GM18868 (cell line): ENCODE data around the gene DDX1.
"Not testable (repeated sequence)": the region's sequence is repeated elsewhere in the genome, so short reads cannot be mapped to it uniquely, and the experiment has no call there.

Experiments
- ATAC-seq: cut with Tn5 transposase; IDR thresholded peaks from one replicate; pipeline ENCODE4 v1.9.1; 2021; ENCODE audit warnings: mild to moderate bottlenecking, moderate library complexity; ENCODE audit not compliant: unreplicated experiment

DDX1 gene

DNA sequence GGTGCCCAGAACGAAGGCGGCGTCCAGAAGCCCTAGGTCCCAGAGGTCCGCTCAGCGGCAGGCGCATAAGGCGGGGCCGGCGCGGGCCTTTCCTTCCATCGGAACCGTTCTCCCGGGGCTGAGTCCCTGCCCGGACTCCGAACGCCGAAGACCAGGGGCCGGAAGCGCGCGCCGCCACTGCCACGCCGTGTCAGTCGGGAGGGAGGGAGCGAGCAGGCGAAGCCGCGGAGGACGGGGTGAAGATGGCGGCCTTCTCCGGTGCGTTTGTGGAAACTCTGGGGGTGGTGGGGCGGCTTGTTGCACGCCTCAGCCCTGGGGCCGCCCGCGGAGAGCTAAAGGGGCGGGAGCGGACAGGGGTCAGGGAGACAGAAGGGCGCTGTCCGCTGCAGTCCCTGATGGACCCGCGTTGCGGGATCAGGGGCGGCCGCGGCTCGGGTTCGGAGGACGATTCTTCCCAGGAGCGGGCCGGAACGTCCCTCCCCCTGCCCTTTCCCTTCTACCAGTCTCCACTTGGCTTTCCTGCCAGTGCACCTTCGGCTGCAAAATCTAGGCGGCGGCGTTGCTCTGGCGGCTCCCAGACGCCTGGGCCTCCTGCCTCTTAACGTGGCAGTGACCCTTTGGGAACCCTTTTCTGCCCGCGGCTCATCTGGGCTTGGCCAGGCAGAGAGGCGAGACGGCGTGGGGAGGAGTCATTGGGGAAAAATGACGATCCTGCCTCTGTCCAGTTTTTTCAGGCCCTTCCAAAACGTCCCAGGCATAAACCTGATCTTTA lies at the start of gene DDX1:
Gene DDX1 (plus strand): TSS at position 177 of the 772 bp plus-strand sequence. CDS start 66 bp downstream, at position 243.
- peak; percentile 92 for ATAC-seq

DNA sequence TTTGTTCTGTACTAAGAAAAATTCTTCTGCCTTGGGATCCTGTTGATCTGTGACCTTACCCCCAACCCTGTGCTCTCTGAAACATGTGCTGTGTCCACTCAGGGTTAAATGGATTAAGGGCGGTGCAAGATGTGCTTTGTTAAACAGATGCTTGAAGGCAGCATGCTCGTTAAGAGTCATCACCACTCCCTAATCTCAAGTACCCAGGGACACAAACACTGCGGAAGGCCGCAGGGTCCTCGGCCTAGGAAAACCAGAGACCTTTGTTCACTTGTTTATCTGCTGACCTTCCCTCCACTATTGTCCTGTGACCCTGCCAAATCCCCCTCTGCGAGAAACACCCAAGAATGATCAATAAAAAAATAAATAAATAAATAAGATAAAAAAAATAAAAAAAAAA lies 49.4 kb upstream of the DDX1 start:
- not testable (repeated sequence) for ATAC-seq

DNA sequence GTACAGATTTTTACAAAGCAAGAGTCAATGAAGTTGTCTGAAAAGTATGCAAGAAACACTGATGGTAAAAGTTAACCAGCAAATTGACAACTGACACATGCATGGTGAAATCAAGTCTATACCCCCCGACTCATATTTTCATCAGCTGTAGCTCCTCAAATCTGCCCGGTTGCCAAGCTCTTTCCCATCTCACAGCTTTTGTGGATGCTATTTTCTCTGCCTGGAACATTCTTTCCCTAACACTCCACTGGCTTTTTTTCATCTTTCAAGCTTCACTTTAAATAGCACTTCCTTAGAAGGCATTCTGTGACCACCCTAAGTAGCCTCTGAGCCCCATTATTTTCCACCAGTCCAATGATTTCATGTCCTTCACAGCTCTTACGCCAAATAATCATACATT lies 48.6 kb upstream of the DDX1 start:
- ATAC-seq, result no peak

DNA sequence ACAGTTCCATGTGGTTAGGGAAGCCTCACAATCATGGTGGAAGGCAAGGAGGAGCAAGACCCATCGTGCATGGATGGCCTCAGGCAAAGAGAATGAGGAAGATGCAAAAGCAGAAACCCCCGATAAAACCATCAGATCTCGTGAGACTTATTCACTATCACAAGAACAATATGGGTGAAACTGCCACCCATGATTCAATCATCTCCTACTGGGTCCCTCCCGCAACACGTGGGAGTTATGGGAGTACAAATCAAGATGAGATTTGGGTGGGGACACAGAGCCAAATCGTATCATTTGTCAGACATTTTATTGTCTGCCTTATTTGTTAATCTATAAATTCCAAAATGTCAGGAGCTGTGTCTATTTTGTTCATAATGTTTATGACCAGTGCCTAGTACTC lies 48.1 kb upstream of the DDX1 start:
- no peak for ATAC-seq

DNA sequence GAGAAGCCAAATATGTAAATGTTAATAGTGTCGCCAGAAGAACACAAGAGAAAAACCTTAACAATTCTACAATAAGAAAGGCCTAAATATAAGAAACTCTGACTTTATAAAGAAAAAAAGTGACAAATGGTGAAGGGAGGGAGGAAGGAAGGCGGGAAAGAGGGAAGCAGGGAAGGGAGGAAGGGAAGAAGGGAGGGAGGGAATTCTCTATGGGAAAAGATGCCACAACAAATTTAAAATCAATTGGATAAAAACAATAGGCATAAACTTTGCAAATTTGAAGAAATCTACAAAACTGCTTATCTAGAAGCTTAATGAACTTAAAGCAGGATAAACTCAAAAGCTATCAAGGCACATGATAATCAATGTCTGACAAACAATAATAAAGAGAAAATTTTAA lies 47.4 kb upstream of the DDX1 start:
- ATAC-seq, result no peak

DNA sequence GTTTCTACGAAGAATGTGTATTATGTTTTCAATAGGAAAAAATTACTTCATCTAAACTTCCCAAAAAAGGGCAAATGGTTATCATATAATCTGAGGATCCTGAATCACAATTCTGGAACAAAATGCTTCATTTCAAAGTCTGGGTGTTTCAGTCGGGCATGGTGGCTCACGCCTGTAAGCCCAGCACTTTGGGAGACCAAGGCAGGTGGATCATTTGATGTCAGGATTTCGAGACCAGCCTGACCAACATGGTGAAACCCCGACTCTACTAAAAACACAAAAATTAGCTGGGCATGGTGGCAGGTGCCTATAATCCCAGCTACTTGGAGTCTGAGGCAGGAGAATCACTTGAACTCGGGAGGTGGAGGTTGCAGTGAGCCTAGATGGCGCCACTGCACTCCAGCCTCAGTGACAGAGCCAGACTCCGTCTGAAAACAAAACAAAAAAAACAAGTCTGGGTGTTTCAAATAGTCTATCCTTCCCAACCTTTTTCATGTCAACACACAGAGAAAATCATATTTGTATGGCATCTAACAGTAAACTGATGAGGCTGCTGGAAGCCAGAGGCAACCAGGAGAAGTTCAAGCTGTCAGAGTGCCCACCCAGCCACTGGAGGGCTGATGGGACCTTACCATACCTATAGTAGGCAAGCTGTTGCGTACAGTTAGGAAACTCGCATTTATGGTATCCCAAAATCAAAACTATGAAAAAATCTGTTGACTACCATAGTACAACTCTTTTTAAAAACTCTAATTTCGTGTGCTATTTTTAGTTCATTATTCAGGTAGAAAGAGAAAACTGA lies 45.2 kb upstream of the DDX1 start:
- no peak for ATAC-seq

DNA sequence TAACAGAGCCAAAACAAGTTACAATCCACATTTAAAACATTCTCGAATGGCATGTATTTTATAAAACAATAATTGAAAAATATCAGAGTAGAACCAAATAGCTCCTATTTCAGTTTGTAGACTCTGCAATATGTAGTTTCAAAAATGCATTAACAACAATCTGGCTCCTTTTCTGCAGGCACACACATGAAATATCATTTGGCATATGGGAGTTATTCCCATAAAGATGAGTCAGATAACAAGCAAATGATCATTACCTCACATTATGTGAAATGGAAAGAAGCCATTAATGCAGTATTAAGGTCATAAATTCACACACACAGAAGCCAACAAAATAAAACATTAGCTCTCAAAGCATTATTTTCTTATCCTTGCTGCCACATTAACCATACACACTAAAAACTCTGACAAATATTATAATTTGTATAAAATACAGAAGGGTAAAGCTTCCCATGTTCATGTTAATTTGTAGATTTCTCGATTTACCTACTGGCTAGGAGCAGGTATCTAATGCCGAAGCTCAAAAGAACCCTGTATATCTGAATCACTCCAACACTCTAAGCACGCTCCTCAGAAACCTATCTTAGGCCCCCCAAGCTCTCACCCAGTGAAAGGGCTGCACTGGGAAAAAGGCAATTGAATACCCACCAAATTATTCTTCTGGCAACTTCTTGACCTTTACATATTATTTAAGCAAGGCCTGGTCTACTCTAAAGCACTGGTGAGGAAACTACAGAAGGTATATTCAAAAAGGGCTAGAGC lies 44.4 kb upstream of the DDX1 start:
- no peak for ATAC-seq

DNA sequence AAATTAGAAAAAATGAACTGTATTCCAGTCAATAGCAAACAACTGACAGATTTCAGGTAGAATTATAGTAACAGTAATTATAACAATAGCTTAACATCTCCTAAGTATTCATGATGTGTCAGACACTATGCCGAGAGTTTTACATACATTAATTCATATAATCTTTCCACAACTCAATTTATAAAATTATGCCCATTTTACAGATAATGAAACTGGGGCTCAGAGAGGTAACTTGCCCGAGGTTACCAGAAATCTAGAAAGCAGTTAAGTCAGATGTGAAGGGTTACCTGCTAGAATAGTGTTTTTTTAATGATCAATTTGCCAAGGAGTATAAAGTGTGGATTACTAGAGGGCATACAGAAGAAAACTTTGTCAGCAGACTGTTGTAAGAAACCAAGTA lies 42.7 kb upstream of the DDX1 start:
- no peak for ATAC-seq

DNA sequence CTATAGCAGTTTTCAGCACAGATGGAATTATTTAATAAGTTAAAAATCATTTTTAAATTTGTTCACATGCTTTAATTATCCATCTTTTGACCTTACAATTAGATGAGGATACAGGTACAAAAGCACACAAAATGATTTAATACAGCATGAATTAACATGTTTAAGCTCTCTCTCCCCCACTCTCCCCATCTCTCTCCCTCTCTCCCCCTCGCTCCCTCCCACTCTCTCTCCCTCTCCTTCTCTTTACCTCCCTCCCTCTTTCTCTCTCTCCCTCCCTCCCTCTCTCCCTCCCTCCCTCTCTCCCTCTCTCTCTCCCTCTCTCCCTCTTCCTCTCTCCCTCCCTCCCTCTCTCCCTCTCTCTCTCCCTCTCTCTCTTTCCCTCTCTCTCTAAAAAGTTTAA lies 38.1 kb upstream of the DDX1 start:
- ATAC-seq, result no peak

DNA sequence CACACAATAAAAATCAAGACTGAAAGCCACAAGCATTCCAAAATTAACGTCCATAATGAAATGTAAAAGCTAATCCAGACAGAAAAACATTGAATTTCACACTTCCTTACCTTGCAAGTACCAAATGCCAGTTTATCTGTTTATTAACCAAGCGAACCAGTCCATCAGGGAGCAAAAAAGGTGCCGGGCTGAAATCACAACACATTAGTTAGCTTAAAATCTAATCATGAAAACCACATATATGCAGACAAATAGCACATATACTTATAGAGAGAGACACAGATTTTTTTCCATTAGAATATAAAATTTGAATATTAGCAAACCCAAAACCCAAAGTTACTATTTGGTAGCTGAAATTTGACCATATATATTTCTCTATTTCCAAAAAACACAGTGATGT lies 37.7 kb upstream of the DDX1 start:
- no peak for ATAC-seq

DNA sequence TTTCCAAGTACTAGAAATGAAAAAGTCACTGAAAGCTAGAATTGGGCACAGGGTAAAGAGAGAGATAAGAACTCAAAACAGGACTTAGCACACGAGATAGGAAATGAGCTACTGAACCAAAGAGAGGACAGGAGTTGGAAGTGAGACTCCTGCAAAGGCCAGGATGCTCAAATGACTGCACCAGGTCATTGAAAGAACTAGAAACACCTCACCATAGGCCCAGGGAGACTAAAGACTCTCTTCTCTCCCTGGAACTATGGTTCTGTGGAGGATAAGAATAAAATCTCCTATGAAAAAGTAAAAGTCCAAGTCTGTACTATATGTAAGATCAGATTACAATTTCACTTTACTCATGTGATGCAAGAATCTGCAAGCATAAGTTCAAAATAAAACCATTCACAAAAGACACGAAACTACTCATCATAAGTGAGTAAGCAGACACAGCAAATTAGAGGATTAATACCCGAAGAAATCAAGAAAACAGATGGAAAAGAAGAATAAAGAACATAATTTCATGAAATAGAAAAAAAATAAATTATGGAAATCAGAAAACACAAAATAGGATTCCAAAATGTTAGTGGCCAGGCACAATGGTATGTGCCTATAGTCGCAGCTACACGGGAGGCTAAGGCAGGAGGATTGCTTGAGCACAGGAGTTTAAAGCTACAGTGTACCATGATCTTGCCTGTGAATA lies 37.0 kb upstream of the DDX1 start:
- ATAC-seq, result no peak

DNA sequence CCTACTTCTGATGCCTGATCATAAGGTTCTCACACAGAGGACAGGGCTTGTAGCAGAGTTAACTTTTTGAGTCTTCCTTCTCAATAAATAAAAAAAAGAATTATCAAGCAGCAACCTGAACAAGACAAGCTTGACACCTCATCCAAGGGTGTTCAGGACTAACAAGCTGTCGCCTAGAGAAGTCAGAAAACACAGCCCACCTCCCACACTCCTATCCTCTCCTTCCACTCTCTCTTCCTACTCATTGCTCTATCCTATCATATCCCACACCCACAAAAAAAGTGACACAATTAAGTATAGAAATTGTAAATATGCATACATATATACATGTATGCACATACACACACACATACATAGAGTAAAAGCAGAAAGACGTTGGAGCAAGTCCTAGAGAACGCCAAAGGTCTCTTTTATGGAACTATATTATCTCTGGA lies 35.9 kb upstream of the DDX1 start:
- no peak for ATAC-seq

DNA sequence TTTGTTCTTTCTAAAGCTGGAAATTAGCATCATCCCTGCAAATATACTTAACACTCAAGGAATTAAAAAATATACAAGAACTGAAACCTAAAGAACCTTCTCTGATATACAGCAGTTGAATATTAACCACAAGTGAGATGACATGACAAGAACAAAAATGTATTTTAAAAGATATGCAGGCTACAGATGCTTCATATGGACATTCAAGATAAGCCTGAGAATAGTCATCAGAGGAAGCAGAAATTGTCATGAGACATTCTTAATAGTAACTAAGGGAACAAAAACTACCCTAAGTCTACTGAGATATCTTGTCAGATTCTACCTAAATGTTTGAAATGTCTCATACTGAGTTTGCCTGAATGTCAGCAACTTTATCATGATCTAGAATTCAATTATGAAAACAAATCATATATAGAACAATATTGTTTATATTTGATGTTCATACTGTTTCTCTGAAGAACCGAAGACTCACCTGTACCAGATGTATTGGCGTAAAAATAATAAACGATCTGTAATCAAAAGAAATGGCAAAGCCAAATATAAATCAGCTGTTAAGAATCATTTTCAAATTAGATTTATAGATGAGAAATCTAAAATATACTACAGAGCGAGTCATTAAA lies 35.2 kb upstream of the DDX1 start:
- no peak for ATAC-seq

DNA sequence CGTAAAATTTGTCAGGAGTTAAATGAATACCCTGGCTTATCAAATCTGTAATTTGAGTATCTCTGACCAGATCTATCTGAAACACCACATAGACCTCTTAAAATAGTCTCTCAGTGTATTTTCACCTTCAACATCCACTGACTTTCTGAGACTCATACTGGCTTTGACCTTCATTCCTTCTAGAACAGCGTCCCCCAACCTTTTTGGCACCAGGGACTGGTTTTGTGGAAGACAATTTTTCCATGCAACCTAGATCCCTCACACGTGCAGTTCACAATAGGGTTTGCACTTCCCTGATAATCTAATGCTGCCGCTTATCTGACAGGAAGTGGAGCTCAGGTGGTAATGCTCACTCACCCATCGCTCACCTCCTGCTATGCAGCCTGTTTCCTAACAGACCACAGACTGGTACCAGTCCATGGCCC lies 33.8 kb upstream of the DDX1 start:
- ATAC-seq, result no peak

DNA sequence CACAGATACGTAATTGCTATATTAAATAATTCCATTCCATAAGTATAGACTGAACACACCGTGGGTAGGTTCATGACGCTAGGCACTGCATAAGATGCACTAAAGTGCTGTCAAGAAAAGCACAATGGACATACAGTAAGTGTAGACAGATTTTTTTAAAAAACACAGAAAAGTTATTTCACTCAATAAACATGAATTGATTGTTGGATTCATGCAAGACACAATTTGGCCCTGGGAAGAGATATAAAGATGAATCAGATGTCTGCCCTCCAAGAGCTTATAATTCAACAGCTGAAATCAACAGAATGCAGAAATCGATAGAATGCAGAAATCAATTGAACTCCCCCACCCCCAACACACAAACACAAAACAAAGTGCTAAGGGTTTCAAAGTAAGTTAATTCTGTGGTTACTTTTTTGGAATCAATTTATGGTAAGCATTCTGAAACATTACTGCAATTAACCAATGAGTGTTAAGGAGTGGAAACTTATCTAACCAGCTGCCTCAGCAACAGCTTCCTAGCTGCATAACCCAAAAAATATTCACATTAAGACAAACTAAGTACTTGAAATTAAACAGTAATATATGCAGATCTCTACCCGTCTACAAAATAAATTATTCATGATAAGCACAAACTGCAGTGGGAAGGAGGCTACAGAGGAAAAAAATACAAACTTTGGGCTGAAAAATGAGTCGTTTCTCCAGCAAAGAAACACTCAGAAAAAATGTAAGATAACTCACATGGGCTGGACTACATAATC lies 32.1 kb upstream of the DDX1 start:
- no peak for ATAC-seq

DNA sequence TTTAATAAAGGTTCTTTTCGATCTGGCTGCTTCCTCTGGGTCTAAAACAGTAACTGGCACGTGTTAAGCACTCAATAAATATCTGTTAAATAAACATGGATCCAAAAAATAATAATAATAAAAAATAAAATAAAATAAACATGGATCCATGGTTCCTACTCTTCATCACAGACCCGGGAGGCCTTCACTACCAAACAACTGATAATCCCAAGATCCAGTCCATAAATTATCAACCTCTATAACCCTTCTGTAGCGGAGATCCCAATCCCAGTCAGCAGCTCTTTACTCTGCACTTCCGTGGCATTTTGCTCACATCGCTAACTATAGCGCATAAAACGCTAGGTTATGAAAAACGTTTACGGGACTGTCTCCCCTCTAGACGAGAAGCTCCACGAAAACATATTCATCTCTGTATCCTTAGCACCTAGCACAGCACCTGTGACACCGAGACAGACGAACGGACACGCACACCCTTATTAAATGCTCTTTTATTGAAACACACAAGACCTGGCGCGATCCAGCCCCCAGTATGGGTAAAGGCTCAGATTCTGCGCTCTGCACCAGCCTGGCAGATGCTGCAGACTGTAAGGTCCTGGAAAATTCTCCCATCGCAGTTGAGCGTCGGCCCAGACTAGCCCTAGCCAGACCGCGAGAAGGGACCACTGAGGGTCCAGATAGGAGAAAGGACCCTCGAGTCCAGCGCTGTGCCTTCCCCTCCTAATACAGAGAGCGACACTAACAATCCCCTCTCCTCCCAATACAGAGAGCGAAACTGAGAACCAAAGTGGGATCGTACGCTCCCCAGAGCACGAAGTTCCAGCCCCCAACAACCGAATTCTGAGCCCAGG lies 31.3 kb upstream of the DDX1 start:
- peak; percentile 38 for ATAC-seq

DNA sequence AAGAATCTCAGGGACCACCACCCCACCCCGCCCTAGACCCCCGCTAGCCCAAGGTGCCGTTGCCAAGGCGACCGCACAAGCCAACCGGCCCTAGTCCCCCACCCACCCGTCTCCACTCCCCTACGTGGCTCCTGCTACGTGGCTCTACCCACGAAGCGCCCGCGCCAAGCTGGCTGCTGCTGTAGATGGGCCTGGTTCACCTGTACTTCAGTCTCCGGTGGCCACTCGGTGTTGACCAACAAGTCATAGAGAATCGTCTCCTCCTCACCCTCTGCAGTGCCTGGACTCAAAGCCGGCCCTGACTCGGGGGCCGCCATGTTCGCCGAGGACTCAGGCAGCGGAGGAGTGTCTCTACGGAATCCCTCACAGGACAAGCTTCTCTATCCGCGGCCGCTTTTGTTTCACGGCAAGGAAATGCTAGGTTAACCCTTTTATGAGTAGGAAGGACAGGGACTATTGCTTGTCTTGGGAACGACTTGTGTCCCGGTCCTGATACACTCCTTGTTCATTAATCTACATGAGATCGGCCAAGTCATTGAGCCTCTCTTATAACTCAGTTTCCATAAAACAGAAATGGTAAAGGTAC lies 30.6 kb upstream of the DDX1 start, which contains the start of gene NBAS:
Gene NBAS (minus strand): TSS at position 347 of the 586 bp plus-strand sequence. CDS start 30 bp downstream, at position 317.
- ATAC-seq, result peak; percentile 95
